HEK293 (cell line): Measurements from ENCODE around the gene POU2F2.

Experiments
- CTCF ChIA-PET: fragments of 350-600 bp; formaldehyde crosslinking; extraction: SDS; loops from one replicate; lab custom pipeline; 2021; ENCODE audit warnings: antibody characterized with exemption; lab: Yijun Ruan, JAX
- POLR2A ChIA-PET: fragments of 300-600 bp; formaldehyde crosslinking; extraction: SDS; loops from one replicate; lab custom pipeline; 2020; ENCODE audit warnings: antibody characterized with exemption, inconsistent platforms; lab: Yijun Ruan, JAX
- H3K27ac ChIP-seq: fragments of 200-500 bp; sonication (Bioruptor generic); 2 replicates; pipeline ENCODE4 v1.5.1; 2014; ENCODE audit warnings: low read depth, low read length, control low read depth, inconsistent platforms; ENCODE audit errors: extremely low read depth
- H3K36me3 ChIP-seq, 2 experiments: fragments of 200-500 bp in 1 of 2; sonication (Bioruptor generic) in 1 of 2; 1 replicate in 1 of 2; 2 replicates in 1 of 2; pipeline ENCODE4 v1.5.1; 2014 to 2017; ENCODE audit warnings: inconsistent platforms in 2 of 2, low read length in 2 of 2; ENCODE audit not compliant: control insufficient read depth in 2 of 2, insufficient read depth in 1 of 2
- H3K4me1 ChIP-seq: fragments of 200-500 bp; sonication (Bioruptor generic); 2 replicates; pipeline ENCODE4 v1.5.1; 2014; ENCODE audit warnings: mild to moderate bottlenecking, low read length, inconsistent platforms; ENCODE audit not compliant: control insufficient read depth, insufficient read depth
- H3K4me3 ChIP-seq: 2 replicates; pipeline ENCODE4 v1.5.1; 2011; ENCODE audit warnings: low read depth, mild to moderate bottlenecking, control low read depth, low read length, moderate library complexity
- H3K9me3 ChIP-seq: fragments of 200-500 bp; sonication (Bioruptor generic); 2 replicates; pipeline ENCODE4 v1.5.1; 2014; ENCODE audit warnings: low read depth, low read length, inconsistent platforms; ENCODE audit not compliant: control insufficient read depth, insufficient read depth
- GLIS1 ChIP-seq: fragments of 450-650 bp; formaldehyde crosslinking; IDR thresholded peaks from 2 replicates; pipeline ENCODE4 v1.5.1; 2016; ENCODE audit warnings: missing biosample characterization, missing genetic modification characterization
- RBAK ChIP-seq: fragments of 450-650 bp; formaldehyde crosslinking; IDR thresholded peaks from 2 replicates; pipeline ENCODE4 v1.5.1; 2016; ENCODE audit warnings: missing biosample characterization, missing genetic modification characterization
- YY1 ChIP-seq: fragments of 450-650 bp; formaldehyde crosslinking; IDR thresholded peaks from 2 replicates; pipeline ENCODE4 v1.5.1; 2018; ENCODE audit warnings: missing biosample characterization, missing genetic modification characterization
- ZNF133 ChIP-seq: fragments of 450-650 bp; formaldehyde crosslinking; IDR thresholded peaks from 2 replicates; pipeline ENCODE4 v1.5.1; 2016; ENCODE audit warnings: missing biosample characterization, missing genetic modification characterization
- ZNF16 ChIP-seq: fragments of 450-650 bp; formaldehyde crosslinking; IDR thresholded peaks from 2 replicates; pipeline ENCODE4 v1.5.1; 2016; ENCODE audit warnings: low read depth, missing biosample characterization, missing genetic modification characterization
- ZNF341 ChIP-seq: fragments of 450-650 bp; formaldehyde crosslinking; IDR thresholded peaks from 2 replicates; pipeline ENCODE4; 2016; ENCODE audit warnings: low read depth, missing biosample characterization, missing genetic modification characterization
- ZNF426 ChIP-seq: fragments of 450-650 bp; formaldehyde crosslinking; IDR thresholded peaks from 2 replicates; pipeline ENCODE4 v1.5.1; 2017; ENCODE audit warnings: missing biosample characterization, missing genetic modification characterization, mild to moderate bottlenecking, inconsistent platforms, moderate library complexity
- ZNF561 ChIP-seq: fragments of 450-650 bp; IDR thresholded peaks from 2 replicates; pipeline ENCODE4 v1.5.1; 2018; ENCODE audit warnings: missing biosample characterization, missing genetic modification characterization, borderline replicate concordance
- ZNF664 ChIP-seq: fragments of 450-650 bp; formaldehyde crosslinking; IDR thresholded peaks from 2 replicates; pipeline ENCODE4 v1.5.1; 2016; ENCODE audit warnings: missing biosample characterization, missing genetic modification characterization
- ZNF830 ChIP-seq: fragments of 450-650 bp; IDR thresholded peaks from 2 replicates; pipeline ENCODE4 v1.5.0; 2018; ENCODE audit warnings: missing biosample characterization, missing genetic modification characterization, low read depth, mild to moderate bottlenecking, moderate library complexity
- ZSCAN30 ChIP-seq: fragments of 450-650 bp; IDR thresholded peaks from 2 replicates; pipeline ENCODE4 v1.5.1; 2018; ENCODE audit warnings: missing biosample characterization, mild to moderate bottlenecking, missing genetic modification characterization, moderate library complexity
- TF ChIP-seq, protein P1 (sequence below): fragments of 450-650 bp; formaldehyde crosslinking; IDR thresholded peaks from 2 replicates; pipeline ENCODE4 v1.5.1; 2017; ENCODE audit warnings: missing biosample characterization, missing genetic modification characterization
- TF ChIP-seq, protein P2 (sequence below): fragments of 450-650 bp; formaldehyde crosslinking; IDR thresholded peaks from 2 replicates; pipeline ENCODE4 v1.5.1; 2016; ENCODE audit warnings: missing biosample characterization, missing genetic modification characterization
- TF ChIP-seq, protein P3 (sequence below): fragments of 450-650 bp; formaldehyde crosslinking; IDR thresholded peaks from 2 replicates; pipeline ENCODE4 v1.5.1; 2017; ENCODE audit warnings: missing biosample characterization, missing genetic modification characterization
- TF ChIP-seq, protein P4 (sequence below): fragments of 450-650 bp; formaldehyde crosslinking; IDR thresholded peaks from 2 replicates; pipeline ENCODE4 v1.5.1; 2016; ENCODE audit warnings: missing biosample characterization, missing genetic modification characterization
- TF ChIP-seq, protein P5 (sequence below): fragments of 450-650 bp; formaldehyde crosslinking; IDR thresholded peaks from 2 replicates; pipeline ENCODE4 v1.5.1; 2016; ENCODE audit warnings: missing biosample characterization, missing genetic modification characterization

POU2F2 gene

DNA sequence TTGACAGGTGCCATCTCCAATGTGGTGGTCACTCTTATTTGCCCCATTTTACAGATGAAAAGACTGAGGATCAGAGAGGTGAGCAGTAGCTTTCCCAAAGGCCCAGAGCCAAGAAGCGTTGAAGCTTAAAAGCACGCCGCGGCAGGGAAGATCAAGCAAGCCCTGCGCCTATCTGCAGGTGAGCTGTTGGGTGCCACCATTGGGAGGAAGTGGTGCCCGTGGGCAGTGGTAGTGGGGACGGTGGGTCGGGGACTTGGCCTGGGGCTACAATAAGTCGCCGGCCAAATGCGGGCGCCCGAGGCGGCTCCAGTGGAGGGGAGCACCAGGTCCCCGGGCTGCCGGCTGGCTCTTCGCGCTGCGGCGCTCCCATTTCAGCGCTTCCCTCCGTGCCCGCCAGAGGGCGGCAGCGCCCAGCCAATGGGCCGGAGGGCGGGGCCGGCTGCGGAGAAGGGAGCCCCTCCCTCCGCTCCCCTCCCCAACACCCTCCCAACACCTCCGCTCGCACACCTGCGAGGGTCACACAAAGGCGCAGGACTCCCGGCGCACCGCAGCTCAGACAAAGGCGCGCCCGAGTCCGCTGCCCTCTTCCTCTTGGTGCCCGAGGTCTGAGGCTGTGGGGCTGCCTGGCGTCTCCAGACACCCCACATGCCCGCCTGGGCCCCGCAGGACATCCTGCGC, 744 bp upstream of the POU2F2 start (continued):
- TF ChIP-seq, protein P1, sequence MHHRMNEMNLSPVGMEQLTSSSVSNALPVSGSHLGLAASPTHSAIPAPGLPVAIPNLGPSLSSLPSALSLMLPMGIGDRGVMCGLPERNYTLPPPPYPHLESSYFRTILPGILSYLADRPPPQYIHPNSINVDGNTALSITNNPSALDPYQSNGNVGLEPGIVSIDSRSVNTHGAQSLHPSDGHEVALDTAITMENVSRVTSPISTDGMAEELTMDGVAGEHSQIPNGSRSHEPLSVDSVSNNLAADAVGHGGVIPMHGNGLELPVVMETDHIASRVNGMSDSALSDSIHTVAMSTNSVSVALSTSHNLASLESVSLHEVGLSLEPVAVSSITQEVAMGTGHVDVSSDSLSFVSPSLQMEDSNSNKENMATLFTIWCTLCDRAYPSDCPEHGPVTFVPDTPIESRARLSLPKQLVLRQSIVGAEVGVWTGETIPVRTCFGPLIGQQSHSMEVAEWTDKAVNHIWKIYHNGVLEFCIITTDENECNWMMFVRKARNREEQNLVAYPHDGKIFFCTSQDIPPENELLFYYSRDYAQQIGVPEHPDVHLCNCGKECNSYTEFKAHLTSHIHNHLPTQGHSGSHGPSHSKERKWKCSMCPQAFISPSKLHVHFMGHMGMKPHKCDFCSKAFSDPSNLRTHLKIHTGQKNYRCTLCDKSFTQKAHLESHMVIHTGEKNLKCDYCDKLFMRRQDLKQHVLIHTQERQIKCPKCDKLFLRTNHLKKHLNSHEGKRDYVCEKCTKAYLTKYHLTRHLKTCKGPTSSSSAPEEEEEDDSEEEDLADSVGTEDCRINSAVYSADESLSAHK (tag by site-specific recombination), result no peak
- TF ChIP-seq ZNF341 (tag by site-specific recombination) (peak; percentile 65), ZNF830 (tag by site-specific recombination) (no peak)

DNA sequence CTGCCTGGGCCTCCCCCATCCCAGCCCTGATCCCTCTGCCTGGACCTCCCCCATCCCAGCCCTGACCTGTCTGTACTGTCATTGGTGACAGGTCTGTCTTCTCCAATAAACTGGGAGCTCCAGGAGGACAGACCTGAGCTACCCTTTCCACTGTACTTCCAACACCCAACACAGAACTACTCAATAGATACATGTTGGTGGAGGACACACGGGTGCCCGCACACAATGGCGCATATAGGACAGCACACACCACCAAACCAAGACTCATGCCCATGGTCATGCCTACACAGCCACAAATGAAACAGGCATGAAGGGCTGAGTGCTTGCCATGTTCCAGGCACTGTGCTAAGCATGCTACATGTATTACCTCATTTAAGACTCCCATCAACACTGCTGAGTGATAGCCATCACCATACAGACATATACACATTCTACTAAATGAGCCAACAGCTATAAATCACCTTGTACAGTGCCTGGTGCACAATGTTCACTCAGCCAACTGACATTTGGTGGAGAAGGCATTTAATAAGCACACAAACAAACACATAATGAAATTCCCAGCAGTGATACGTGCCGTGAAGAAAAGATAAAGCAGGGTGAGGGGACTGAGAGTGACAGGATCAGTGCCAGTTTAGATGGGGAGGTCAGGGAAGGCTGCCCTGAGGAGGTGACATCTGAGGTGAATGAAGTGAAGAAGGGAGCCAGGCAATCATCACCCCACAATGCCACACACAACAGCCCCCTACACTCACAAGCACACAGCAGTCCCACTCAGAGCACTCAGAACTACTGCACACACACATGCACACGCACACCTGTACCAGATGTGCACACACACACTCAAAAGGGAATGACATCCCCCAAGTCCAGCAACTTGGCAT, 857 bp downstream of the POU2F2 start:
- H3K4me1 ChIP-seq, result no peaks in the 10 kb centered on the region
- no peak overlapping the region for H3K4me3 ChIP-seq
- no peak overlapping the region for H3K27ac ChIP-seq
- no peaks in the 10 kb centered on the region for H3K9me3 ChIP-seq
- ChIA-PET POLR2A (no interaction called here), CTCF (interaction anchor here (0.6 to 7.5 kb wide), 10 partner anchors 20 to 302 kb away, joined by 3 to 90 read pairs (median 13); no protein-coding TSS in a partner anchor)
- H3K36me3 ChIP-seq, result no peaks in the 10 kb centered on the region
- TF ChIP-seq ZNF426 (tag by site-specific recombination) (no peak), ZNF664 (peak; percentile 97), ZNF16 (no peak), YY1 (tag by site-specific recombination) (no peak)
- TF ChIP-seq, protein P2, sequence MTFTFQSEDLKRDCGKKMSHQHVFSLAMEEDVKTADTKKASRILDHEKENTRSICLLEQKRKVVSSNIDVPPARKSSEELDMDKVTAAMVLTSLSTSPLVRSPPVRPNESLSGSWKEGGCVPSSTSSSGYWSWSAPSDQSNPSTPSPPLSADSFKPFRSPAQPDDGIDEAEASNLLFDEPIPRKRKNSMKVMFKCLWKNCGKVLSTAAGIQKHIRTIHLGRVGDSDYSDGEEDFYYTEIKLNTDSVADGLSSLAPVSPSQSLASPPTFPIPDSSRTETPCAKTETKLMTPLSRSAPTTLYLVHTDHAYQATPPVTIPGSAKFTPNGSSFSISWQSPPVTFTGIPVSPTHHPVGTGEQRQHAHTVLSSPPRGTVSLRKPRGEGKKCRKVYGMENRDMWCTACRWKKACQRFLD (tag by site-specific recombination), result no peak

DNA sequence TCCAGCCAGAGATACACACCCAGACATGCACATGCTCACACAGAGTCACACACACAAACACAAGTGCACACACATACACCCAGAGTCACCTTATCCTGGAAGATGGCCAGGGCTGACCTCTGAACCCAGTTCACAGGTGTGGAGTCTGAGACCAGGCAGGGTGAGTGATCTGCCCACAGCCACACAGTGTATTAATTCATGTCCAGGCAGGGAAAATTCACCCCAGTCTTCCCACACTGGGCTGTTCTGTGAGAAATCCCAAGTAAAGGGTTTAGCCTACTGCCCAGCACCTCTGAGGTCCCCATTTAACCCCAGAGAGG, 2.0 kb downstream of the POU2F2 start:
- Histone ChIP-seq H3K27ac (no peak overlapping the region), H3K4me3 (no peak overlapping the region), H3K36me3 (no peaks in the 10 kb centered on the region), H3K4me1 (no peaks in the 10 kb centered on the region), H3K9me3 (no peaks in the 10 kb centered on the region)
- TF ChIP-seq, protein P3, sequence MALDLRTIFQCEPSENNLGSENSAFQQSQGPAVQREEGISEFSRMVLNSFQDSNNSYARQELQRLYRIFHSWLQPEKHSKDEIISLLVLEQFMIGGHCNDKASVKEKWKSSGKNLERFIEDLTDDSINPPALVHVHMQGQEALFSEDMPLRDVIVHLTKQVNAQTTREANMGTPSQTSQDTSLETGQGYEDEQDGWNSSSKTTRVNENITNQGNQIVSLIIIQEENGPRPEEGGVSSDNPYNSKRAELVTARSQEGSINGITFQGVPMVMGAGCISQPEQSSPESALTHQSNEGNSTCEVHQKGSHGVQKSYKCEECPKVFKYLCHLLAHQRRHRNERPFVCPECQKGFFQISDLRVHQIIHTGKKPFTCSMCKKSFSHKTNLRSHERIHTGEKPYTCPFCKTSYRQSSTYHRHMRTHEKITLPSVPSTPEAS (tag by site-specific recombination), result peak; percentile 94
- TF ChIP-seq ZNF133, result no peak
- ChIA-PET CTCF (no interaction called here), POLR2A (no interaction called here)

DNA sequence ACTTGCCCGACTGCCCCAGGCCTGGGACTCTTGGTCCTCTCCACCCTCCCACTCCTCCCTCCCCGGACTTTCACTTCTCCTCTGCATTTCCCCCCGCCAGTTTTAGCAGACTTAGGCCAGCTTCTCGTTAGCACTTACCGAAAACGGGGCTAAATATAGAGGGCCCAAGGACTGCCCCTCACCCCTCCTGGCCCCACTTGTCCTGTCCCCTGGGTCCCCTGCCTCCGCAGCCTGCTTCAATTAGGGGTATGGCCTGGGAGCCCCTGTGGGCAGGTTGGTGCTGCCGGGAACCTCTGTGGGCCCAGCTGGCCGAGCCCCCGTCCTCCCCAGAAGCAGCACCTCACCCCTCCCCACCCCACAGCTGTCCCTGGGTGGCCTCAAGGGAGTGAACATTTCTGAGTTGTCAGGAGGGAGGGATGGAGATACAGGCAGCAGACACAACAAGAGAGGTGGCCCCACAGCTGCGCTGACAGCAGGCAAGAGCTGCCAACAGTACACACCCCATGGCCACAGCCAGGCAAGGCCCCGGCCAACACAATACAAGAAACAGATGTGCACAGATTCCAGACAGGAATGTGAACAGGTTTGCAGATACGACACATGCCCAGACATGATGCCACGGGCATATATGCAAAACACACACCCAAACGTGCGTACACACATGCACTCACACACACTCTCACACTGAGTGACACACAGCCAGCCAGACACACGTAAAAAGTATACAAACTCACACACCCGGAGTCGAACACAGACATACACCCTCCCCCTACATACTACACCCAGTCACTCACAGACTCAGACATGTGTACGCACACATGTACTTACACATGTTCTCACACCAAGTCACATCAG, 2.6 kb downstream of the POU2F2 start:
- Histone ChIP-seq H3K36me3 (no peaks in the 10 kb centered on the region), H3K9me3 (peaks cover 2% of the 10 kb centered on the region; the same call in 1 of the 2 replicates), H3K4me3 (no peak overlapping the region), H3K4me1 (no peaks in the 10 kb centered on the region), H3K27ac (no peak overlapping the region)
- CTCF ChIA-PET, result interaction anchor here (0.7 to 1.5 kb wide), 6 partner anchors 16 to 467 kb away, joined by 3 to 7 read pairs (median 4); no protein-coding TSS in a partner anchor
- POLR2A ChIA-PET, result no interaction called here
- TF ChIP-seq ZSCAN30 (no peak), ZNF561 (no peak), RBAK (no peak), GLIS1 (tag by site-specific recombination) (no peak), ZNF133 (no peak)
- TF ChIP-seq, protein P4, sequence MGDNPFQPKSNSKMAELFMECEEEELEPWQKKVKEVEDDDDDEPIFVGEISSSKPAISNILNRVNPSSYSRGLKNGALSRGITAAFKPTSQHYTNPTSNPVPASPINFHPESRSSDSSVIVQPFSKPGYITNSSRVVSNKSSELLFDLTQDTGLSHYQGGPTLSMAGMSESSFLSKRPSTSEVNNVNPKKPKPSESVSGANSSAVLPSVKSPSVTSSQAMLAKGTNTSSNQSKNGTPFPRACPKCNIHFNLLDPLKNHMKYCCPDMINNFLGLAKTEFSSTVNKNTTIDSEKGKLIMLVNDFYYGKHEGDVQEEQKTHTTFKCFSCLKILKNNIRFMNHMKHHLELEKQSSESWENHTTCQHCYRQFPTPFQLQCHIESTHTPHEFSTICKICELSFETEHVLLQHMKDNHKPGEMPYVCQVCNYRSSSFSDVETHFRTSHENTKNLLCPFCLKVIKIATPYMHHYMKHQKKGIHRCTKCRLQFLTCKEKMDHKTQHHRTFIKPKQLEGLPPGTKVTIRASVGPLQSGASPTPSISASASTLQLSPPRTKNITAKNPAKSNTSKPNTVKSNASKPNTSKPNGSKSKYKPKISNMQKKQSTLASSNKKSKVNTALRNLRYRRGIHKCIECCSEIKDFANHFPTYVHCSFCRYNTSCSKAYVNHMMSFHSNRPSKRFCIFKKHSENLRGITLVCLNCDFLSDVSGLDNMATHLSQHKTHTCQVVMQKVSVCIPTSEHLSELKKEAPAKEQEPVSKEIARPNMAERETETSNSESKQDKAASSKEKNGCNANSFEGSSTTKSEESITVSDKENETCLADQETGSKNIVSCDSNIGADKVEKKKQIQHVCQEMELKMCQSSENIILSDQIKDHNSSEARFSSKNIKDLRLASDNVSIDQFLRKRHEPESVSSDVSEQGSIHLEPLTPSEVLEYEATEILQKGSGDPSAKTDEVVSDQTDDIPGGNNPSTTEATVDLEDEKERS, result no peak
- TF ChIP-seq, protein P5, sequence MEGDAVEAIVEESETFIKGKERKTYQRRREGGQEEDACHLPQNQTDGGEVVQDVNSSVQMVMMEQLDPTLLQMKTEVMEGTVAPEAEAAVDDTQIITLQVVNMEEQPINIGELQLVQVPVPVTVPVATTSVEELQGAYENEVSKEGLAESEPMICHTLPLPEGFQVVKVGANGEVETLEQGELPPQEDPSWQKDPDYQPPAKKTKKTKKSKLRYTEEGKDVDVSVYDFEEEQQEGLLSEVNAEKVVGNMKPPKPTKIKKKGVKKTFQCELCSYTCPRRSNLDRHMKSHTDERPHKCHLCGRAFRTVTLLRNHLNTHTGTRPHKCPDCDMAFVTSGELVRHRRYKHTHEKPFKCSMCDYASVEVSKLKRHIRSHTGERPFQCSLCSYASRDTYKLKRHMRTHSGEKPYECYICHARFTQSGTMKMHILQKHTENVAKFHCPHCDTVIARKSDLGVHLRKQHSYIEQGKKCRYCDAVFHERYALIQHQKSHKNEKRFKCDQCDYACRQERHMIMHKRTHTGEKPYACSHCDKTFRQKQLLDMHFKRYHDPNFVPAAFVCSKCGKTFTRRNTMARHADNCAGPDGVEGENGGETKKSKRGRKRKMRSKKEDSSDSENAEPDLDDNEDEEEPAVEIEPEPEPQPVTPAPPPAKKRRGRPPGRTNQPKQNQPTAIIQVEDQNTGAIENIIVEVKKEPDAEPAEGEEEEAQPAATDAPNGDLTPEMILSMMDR (tag by site-specific recombination), result no peak
